HTERT RPE-1 (cell line): ENCODE data around the gene INPP4B.
"Not testable (repeated sequence)": the region's sequence is repeated elsewhere in the genome, so short reads cannot be mapped to it uniquely, and the experiment has no call there.

Source experiments
- in situ Hi-C: fragments of 300-500 bp; cut with MboI; formaldehyde crosslinking; loops from 4 replicates; pipeline ENCODE4 v1.14.3; 2020; ENCODE audit warnings: low sequenced_read_pairs

INPP4B gene

DNA sequence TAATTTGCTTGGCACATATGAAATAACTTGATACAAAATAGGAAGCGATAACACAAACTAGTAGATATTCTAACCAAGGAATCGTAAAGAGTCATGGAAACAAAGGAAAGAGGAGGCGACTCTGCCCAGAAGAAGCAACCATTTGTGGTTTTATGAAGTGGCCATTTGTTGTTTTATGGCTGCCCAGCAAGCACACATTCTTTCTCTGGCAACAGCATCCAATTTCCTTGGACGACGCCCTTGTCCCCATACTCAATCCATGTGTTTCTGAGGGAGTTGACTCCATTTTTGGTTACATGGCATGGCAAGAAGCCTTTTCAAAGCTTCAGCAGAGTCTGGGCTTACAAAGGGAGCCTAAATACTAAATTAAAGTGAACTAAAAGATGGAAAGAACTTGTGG, 295.1 kb downstream of the INPP4B start:
- in situ Hi-C loops, result no loop called here

DNA sequence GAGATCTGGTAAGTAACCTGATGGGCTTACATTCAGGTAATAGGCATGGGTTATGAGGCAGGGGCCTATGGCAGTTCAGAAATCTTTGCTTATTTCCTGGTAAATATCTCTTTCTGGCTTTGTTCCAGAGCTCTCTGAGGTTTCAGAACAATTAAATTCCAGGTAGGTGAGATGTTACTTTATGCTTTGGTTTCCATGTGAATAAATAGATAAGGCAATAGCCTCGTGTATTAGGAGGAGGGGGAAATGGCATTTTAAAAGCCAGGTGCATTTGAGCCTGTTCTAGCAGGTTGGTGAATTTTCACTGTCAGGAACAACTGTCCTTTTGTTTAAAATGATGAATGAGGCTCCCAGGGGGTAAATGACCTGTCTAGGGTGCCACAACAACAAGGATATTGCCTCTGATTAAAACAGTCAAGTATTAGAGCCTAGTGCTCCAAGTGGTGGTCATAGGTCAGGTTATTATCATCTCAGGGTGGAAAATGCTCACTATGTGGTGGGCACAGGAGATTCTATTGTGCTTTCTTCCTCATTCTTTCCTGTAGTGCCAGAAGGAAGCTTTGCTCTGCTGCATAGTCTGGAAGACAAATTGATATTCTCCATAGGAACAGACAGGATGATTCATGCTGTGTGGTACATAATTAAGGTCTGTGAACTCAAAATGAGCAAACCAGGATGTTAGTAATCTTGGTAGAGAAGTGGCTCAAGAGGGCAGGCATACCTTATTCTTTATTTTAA, 296.2 kb downstream of the INPP4B start:
- in situ Hi-C loops, result no loop called here

DNA sequence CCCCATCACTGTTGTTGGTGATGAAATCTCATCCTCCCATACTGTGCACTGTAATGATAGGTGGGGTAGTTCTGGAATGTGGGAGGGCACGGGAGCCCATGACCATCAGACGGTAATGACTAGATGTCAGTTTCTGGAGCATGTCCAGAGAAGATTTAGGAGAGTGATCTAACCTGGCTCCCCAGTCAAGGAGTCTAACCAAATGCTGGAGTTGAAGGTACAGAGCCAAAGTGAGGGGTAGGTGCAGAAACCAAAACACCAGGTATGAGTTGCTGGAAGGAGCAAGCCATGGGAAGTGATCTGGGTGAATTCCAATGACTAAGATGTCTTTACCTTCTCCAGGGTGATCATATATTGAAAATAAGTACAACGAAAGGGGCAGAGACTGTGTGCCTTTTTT, 296.9 kb downstream of the INPP4B start:
- in situ Hi-C loops, result no loop called here

DNA sequence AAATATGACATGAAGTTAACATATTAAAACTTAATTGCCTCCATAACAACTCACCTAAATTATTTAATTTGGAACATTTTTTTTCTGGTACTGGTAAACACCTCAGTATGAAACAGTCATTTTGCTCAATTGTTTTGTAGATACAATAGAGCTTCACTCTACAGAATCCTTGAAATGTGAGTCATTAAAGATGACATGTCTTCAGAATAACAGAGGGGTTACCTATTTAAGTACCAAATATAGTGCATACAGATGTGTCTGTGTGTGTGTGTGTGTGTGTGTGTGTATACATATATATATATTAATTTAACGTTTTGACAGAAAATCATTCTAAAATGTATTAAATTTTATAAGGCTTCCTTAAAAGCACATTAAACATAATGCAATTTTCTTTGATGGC, 297.6 kb downstream of the INPP4B start:
- in situ Hi-C loops, result no loop called here

DNA sequence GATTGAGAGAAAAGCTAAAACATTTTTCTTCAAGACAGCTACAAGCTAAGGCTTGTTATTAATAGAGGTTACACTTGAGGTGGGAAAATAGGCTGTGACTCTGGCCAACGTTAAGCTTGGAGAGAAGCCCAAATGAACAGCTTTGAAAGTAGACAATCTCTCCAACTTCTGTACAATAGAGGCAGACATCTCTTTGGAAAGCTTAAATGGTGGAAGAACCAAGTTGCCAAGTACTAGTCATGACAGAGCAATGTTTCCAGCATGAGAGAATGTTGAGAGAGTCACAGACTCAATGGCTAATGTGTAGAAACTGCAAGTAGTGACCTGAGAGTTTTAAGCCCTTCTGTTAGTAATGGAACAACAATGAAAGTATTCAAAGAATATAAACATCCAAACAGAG, 298.1 kb downstream of the INPP4B start:
- in situ Hi-C loops, result no loop called here

DNA sequence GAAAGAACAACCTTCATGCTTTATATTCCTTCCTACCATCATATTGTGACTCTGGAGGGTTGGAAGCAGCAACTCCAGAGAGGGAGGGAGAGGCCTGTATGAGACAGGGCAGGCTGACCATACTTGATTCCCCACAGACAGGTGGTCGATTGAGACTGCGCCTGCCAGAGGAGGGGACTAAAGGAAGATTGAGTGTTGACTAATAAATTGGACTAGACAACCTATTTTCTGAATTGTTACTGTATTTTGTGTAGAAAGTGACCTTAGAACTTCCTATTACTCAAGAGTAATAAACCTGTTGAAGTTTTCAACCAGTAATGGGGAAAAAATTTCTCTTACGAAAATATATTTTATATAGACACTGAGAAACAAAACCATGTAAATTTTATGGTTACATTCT, 301.5 kb downstream of the INPP4B start:
- in situ Hi-C loops, result no loop called here

- in situ Hi-C loops, result no loop called here
Observed at GRCh38 chr4:142544039-142544438, 302.1 kb downstream of the INPP4B start.

DNA sequence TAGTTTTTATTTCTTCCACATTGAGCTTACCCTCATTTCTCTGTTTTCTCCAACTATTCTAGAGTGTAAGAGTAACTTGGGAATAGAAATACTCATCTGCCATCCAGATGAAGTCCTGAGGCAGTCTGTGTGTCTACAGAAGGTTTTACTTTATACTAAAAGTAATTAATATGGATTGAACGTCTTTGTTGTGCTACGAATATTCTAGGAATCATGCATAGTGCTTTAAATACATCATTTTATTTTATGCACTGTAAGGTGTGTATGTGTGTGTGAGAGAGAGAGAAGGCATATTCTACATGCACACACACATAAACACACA, 305.7 kb downstream of the INPP4B start:
- in situ Hi-C loops, result no loop called here

DNA sequence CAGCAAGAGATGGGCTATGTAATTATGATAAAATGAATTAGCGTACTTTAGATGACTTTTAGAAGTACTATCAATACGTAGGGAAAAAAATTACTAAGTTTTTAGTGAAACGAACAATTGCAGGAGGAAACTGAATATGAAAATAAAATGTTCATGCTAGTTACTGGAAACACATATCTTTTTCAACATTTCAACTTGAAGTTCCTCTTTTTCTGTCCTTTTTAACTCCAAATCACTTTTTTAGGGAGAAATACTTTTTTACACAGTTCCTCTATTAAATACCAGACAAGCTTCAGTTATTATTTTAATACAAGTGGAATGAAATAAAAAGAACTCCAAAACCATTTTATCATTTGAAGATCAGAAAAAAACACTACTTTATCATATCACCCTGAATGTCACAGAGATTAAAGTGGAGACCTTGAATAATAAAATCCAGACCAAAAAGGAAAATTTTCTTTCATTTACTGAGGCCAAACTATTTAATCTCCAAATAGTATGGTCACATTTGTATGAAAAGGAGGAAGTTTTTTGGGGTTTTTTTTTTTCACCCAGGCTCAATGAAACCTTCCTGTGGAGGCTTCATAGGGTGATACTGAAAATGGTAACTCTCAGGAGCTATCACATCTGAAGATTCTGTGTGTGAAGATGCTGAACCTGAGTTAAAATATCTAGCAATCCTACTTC, 306.2 kb downstream of the INPP4B start:
- in situ Hi-C loops, result no loop called here

DNA sequence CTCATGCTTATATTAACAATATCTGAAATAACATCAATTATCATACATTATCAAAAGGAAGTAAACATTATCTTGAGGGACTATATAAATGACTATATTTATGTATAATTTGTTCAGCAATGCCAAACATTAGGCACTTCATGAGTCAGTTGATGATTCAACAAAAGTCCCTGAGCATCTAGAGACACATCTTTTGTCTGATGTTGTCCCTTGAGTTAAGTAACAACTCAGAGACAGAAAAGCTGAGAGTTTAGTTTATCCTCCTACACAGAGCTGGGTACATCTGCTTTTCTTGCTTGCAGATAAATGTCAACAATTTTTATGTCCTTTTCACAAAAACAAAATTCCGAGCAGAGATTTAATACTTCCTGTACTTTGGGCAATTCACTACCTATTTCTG, 311.1 kb downstream of the INPP4B start:
- in situ Hi-C loops, result no loop called here

- in situ Hi-C loops, result no loop called here
Observed at GRCh38 chr4:142532054-142532453, 314.0 kb downstream of the INPP4B start.

DNA sequence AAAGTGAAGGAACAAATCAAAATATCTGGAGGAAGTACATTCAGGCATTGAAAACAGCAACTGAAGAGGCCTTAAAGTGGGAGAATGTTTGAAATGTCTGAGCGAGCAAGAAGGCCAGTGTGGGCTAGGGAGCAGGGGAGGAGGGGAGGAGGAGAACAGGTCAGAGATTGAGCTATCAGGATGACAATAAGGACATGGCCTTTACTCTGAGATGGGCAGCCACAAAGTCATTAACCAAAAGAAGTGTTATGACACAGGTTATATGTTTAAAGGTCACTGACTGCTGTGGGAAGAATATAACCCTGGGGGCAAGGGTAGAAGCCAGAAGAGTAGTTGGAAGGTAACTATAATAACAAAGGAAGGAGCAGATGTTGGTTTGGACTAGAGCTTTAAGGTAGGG, 315.4 kb downstream of the INPP4B start:
- in situ Hi-C loops, result no loop called here

GRCh38 chr4:142528433-142528832, 317.7 kb downstream of the INPP4B start:
- in situ Hi-C loops, result no loop called here

DNA sequence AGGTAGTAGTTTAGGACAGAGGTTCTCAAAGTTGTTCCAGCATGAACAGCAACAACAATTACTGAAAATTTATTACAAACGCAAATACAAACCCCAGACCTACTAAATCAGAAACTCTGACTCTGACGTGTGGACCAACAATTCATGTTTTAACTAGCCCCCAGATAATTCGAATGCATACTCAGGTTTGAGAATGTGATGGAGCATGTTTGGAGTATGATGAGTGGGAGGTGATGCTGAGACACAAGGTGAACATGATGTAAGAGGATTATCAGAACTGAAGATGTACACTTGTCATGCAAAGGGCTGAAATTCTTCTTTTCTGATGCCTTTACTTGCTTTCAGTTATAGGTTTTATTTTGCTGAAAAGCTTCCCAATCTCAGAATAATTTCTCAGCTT, 323.0 kb downstream of the INPP4B start:
- in situ Hi-C loops, result no loop called here

- in situ Hi-C loops, result no loop called here
Observed at GRCh38 chr4:142519342-142519741, 326.8 kb downstream of the INPP4B start.

GRCh38 chr4:142516686-142517526, 329.2 kb downstream of the INPP4B start:
- in situ Hi-C loops, result no loop called here

DNA sequence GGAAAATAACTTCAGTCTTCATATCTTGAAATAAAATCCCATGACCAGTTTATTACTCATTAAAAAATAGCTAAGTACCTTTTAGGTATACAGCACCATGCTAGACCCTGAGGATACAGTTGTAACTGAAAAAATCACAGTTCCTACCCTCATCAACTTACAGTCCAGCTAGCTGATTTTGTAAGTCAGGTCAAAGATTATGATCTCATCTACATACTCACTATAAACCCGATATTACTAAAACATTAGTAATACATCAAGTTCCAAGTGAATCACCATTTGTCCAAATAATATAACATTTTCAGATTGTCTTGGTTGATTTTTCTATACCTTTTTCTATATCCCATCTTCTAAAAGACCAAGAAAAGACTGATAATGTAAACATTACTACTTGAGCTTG, 333.9 kb downstream of the INPP4B start:
- in situ Hi-C loops, result no loop called here

- in situ Hi-C loops, result no loop called here
Observed at GRCh38 chr4:142509881-142510280, 336.2 kb downstream of the INPP4B start.

GRCh38 chr4:142509381-142509780, 336.7 kb downstream of the INPP4B start:
- in situ Hi-C loops, result not testable (repeated sequence)

- in situ Hi-C loops, result no loop called here
Observed at GRCh38 chr4:142500966-142501365, 345.1 kb downstream of the INPP4B start.

- in situ Hi-C loops, result no loop called here
Observed at GRCh38 chr4:142497606-142498005, 348.5 kb downstream of the INPP4B start.
